Chondrocyte (in vitro differentiated cells): Measurements from ENCODE around the gene ACOXL. TPM values are rescaled to one million over a fixed set of nuclear protein-coding genes. Genes with fewer than 3 reads are reported as not detected.
A peak's percentile ranks its signal among the peaks of the same experiment; 100 is the strongest.

Source experiments
- DNase-seq: peaks from one replicate; pipeline ENCODE4 v3.0.0; 2021; ENCODE audit warnings: mixed read lengths, low spot score
- H3K27ac Mint-ChIP-seq: one replicate; pipeline ENCODE4 v1.8.0; 2021; ENCODE audit warnings: mild to moderate bottlenecking, moderate library complexity, mixed read lengths; ENCODE audit not compliant: unreplicated experiment
- H3K27me3 Mint-ChIP-seq: 2 replicates; pipeline ENCODE4 v1.8.0; 2021; ENCODE audit warnings: low read depth, mixed read lengths
- H3K36me3 Mint-ChIP-seq: 2 replicates; pipeline ENCODE4 v1.8.0; 2021; ENCODE audit warnings: low read depth, mixed read lengths
- H3K4me1 Mint-ChIP-seq: 2 replicates; pipeline ENCODE4 v1.8.0; 2021; ENCODE audit warnings: low read depth, mild to moderate bottlenecking, mixed read lengths
- H3K4me3 Mint-ChIP-seq: one replicate; pipeline ENCODE4 v1.8.0; 2021; ENCODE audit warnings: mild to moderate bottlenecking, moderate library complexity, mixed read lengths; ENCODE audit not compliant: unreplicated experiment
- H3K9me3 Mint-ChIP-seq: 2 replicates; pipeline ENCODE4 v1.8.0; 2021; ENCODE audit warnings: low read depth, mixed read lengths
- total RNA-seq: library from RNA; stranded (reverse); gene quantifications from 3 replicates; pipeline ENCODE4 v1.2.1, GENCODE V29; 2021
- TF ChIP-seq, protein P1 (sequence below): fragments of 200-600 bp; sonication (generic); IDR thresholded peaks from 2 replicates; pipeline ENCODE4 v1.5.0; 2021; ENCODE audit warnings: antibody characterized with exemption, mild to moderate bottlenecking, moderate library complexity

ACOXL gene
- total RNA-seq, 1 donor from 2014 or later = not detected

DNA sequence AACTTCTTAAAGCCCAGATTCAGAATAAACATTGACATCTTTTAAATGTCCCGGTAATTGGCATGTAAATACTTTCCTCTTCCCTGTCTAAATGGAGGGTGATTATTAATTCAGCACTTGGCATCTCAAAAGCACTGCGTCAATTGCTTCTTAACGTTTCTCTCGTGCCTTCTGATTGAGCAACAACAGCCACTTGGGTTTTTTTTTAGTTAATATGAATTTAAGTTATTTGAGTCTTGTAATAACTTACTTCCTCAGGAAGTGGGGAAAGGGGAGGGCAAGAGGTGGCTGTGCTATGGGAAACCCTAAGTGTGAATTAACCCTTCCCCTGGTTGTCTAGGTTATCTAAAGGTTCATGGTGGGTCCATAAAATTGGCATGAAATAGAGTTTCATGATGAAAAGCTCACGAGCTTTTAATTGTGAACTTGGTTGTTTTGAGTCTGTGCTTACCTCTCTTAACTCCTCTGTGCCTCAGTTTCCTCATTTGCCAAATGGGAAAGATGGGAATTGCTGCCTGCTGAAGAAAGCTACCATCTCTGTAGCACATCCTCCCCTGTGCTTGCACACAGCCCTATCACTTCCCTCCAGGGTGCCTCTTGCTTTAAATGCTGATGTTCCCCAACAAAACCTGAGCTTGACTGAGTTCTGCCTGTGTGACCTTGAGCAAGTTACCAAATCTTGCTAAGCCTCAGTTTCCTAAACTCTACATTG is 262.0 kb downstream of the ACOXL start:
- H3K4me1 Mint-ChIP-seq = peaks cover 17% of the 10 kb centered on the region
- H3K9me3 Mint-ChIP-seq = peaks cover 18% of the 10 kb centered on the region
- no peak for DNase-seq
- peaks cover 13% of the 10 kb centered on the region for H3K27me3 Mint-ChIP-seq
- no peak overlapping the region for H3K4me3 Mint-ChIP-seq
- peaks cover 2% of the 10 kb centered on the region for H3K36me3 Mint-ChIP-seq
- H3K27ac Mint-ChIP-seq = peak overlapping the region; percentile 4
- TF ChIP-seq, protein P1, sequence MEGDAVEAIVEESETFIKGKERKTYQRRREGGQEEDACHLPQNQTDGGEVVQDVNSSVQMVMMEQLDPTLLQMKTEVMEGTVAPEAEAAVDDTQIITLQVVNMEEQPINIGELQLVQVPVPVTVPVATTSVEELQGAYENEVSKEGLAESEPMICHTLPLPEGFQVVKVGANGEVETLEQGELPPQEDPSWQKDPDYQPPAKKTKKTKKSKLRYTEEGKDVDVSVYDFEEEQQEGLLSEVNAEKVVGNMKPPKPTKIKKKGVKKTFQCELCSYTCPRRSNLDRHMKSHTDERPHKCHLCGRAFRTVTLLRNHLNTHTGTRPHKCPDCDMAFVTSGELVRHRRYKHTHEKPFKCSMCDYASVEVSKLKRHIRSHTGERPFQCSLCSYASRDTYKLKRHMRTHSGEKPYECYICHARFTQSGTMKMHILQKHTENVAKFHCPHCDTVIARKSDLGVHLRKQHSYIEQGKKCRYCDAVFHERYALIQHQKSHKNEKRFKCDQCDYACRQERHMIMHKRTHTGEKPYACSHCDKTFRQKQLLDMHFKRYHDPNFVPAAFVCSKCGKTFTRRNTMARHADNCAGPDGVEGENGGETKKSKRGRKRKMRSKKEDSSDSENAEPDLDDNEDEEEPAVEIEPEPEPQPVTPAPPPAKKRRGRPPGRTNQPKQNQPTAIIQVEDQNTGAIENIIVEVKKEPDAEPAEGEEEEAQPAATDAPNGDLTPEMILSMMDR = no peak

DNA sequence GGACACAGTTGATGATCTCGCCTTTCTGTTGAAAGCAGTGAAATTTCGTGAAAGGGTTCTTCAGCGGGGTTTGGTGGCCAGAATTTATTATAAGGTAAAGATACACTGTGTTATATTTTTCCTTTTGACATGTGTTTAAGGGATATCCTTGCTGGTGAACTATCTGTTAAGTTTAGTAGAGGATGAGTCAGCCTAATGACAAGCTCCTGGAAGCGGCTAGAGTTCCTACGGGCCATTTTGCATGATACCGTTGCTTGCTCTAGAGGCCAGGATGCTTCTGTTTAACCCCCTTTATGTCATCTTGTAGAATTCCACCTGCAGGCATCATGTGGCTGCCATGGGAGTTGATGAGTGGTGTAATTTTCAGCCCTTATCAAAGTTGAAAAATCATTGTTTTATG is 263.5 kb downstream of the ACOXL start:
- Mint-ChIP-seq H3K36me3 (peaks cover 2% of the 10 kb centered on the region), H3K27me3 (peaks cover 18% of the 10 kb centered on the region), H3K27ac (no peak overlapping the region), H3K9me3 (peaks cover 13% of the 10 kb centered on the region), H3K4me3 (no peak overlapping the region), H3K4me1 (peaks cover 17% of the 10 kb centered on the region)
- TF ChIP-seq, protein P1 = no peak
- DNase-seq = no peak

DNA sequence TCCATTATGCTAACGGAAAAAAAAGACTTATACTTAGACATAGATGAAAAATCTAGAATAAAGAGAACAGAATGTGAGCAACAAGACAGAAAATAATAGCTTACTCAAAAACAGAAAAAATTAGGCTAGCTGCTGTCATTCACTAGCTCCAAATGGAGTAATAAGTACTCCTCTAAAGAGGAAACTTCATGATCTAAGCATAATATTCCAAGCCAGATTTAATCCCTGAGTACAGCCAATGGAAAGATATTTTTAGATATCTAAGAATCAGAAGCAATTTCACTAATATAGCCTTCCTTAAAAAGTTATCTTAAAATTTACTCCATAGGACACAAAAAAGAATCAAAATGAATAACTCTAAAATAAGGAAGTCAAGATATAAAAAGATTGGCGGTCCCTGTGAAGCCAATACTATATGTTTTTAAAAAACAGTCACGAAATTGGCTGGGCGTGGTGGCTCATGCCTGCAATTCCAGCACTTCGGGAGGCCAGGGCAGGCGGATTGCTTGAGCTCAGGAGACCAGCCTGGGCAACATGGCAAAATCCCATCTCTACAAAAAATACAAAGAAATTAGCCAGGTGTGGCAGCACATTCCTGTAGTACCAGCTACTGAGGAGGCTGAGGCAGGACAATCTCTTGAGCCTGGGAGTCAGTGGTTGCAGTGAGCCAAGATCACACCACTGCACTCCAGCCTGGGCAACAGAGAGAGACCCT is 265.1 kb downstream of the ACOXL start:
- Mint-ChIP-seq H3K4me3 (no peak overlapping the region), H3K27me3 (peaks cover 28% of the 10 kb centered on the region), H3K9me3 (peaks cover 4% of the 10 kb centered on the region)

DNA sequence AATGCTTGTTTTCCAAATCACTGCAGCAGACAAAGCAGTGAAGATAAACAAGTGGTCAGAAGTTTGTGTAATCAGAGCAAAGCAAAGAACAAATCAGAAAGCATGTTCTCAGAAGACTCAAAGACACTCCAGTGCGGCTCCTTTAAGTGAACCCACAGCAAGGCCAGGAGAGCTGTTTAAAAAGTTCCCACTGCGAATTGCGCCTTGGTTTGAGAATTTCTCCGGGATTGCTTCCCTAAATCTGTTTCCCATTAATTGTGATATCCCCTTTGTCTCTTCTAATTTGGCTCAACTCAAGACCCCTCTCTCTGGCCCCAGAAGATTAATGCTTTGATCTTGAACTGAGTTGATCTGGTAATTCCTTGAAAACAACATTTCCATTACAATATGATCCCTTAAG is 265.9 kb downstream of the ACOXL start:
- Mint-ChIP-seq H3K9me3 (peaks cover 4% of the 10 kb centered on the region), H3K27me3 (peaks cover 28% of the 10 kb centered on the region), H3K36me3 (no peaks in the 10 kb centered on the region), H3K27ac (no peak overlapping the region), H3K4me1 (peaks cover 8% of the 10 kb centered on the region), H3K4me3 (no peak overlapping the region)
- TF ChIP-seq, protein P1 = no peak
- no peak for DNase-seq

More for the DNA sequence above, 265.1 kb downstream of the ACOXL start:
- Mint-ChIP-seq H3K36me3 (no peaks in the 10 kb centered on the region), H3K27ac (no peak overlapping the region), H3K4me1 (peaks cover 11% of the 10 kb centered on the region)
- TF ChIP-seq, protein P1 = no peak
- no peak for DNase-seq

DNA sequence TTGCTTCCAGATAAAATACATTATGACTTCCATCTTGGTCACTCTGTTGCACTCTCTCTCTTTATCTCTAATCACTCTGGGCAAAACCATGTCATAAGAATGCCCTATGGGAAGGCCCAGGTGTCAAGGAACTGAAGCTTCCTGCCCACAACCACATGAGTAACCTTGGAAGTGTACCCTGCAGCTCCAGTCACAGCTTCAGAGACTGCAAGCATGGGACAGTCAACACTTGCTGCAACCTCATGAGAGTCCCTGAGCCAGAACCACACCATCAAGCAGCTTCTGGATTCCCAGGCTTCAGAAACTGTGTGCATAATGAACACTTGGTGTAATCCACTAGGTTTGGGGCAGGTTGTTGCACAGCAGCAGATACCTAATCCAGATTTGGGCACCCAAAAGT is 267.3 kb downstream of the ACOXL start:
- Mint-ChIP-seq H3K9me3 (peaks cover 4% of the 10 kb centered on the region), H3K4me3 (no peak overlapping the region), H3K4me1 (peaks cover 4% of the 10 kb centered on the region), H3K27me3 (peaks cover 31% of the 10 kb centered on the region), H3K36me3 (no peaks in the 10 kb centered on the region), H3K27ac (no peak overlapping the region)
- no peak for DNase-seq
- TF ChIP-seq, protein P1 = no peak
